CD4-positive, alpha-beta T cell treated with Interleukin-15 for 1 hour (primary cell): ENCODE measurements around the gene SLC4A5.
A peak's percentile ranks its signal among the peaks of the same experiment; 100 is the strongest.

Experiments used
- DNase-seq: peaks from one replicate; pipeline ENCODE4 v3.0.0-alpha.2; 2020

SLC4A5 gene

GRCh38 chr2:74343316-74343715 lies at the start of gene SLC4A5:
SLC4A5 (minus strand) TSS chr2:74343416; CDS start chr2:74315023, 28,393 bp downstream.
- DNase-seq, result no peak

DNA sequence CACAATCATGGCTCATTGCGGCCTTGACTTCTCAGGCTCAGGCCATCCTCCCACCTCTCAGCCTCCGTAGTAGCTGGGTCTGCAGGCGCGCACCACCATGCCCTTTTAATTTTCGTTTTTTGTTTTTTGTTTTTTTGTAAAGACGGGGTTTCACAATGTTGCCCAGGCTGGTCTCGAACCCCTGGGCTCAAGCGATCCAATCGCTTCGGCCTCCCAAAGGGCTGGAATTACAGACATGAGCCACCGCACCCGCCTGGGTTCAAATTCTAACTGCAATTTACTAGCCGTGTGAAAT lies 49.2 kb upstream of the SLC4A5 start:
- DNase-seq, result no peak

DNA sequence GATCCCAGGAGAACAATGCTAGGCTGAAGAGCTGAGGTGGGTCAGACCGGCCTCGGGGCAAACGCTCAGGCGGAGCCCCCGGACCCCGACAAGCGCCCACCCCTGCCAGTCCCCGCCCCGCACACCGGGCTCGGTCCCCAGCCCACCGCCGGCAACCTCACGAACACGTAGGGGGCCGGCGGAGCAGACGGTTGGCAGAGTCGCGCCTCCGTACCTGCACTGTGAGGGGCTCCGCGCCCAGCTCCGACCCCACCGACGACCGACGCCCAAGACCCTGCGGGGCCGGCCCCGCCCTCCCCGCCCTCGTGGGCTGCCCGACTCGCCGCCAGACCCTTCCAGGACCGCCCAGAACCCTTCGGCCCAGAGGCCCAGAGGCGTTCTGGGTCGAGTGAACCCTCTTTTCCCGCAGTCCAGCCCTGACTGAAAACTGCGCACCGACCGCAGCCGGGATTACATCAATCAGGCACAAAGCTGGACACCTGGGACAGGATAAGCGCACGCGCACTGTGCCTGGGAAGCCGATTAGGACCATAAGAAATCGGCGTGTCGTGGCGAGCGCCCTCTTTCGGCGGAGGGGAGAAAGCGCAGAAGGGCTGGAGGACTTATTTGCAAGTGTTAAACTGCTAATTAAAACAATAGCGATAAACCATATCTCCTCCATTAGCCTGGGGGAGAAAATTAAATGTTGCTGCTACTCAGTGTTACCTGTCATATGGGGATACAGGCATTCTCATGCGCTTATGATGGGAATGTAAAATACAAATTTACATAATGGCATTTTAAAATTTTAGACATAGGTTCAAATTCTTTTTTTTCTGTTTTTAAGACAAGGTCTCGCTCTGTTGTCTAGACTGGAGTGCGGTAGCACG lies 48.6 kb upstream of the SLC4A5 start:
- peak; percentile 93 for DNase-seq

DNA sequence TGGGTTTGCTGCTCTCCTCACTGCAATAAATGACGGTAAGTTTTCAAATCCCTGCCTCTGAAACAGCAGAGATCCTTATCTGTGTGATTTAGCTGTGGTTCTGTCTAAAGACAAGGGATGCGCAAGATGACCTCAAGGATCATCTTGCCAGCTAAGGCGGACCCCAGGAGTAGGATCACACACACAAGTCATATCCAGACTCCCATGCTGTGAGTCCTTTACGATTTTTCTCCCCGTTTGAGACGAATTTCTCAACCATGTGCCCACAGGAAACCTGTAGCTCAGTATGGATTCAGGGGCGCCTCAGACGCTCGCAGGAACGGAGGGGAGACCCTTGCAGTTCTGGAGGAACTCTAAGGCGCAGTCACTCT lies 48.0 kb upstream of the SLC4A5 start:
- DNase-seq, result no peak

DNA sequence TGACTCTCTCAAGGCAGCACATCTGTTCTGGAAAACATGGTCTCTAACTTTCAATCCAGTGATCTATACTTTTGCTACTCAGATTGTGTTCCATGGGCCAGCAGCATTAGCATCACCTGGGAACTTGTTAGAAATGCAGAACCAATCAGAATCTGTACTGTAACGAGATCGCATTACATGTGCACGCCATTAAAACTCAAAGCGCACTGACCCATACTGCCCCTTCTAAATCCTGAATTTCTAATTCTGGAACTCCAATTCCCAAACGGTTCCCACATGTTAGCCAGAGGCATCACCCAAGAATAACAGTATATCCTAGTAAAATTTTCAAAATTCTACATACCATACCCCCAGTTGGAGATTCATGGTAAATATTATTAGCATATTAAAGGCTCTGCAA lies 47.4 kb upstream of the SLC4A5 start:
- DNase-seq, result no peak

GRCh38 chr2:74387346-74387745 lies 44.1 kb upstream of the SLC4A5 start:
- no peak for DNase-seq

- no peak for DNase-seq
Measured at GRCh38 chr2:74385396-74385795, 42.2 kb upstream of the SLC4A5 start.

- DNase-seq, result no peak
Measured at GRCh38 chr2:74384051-74384450, 40.8 kb upstream of the SLC4A5 start.

- no peak for DNase-seq
Measured at GRCh38 chr2:74383254-74383653, 40.0 kb upstream of the SLC4A5 start.

GRCh38 chr2:74381751-74382150 lies 38.5 kb upstream of the SLC4A5 start:
- DNase-seq, result no peak

DNA sequence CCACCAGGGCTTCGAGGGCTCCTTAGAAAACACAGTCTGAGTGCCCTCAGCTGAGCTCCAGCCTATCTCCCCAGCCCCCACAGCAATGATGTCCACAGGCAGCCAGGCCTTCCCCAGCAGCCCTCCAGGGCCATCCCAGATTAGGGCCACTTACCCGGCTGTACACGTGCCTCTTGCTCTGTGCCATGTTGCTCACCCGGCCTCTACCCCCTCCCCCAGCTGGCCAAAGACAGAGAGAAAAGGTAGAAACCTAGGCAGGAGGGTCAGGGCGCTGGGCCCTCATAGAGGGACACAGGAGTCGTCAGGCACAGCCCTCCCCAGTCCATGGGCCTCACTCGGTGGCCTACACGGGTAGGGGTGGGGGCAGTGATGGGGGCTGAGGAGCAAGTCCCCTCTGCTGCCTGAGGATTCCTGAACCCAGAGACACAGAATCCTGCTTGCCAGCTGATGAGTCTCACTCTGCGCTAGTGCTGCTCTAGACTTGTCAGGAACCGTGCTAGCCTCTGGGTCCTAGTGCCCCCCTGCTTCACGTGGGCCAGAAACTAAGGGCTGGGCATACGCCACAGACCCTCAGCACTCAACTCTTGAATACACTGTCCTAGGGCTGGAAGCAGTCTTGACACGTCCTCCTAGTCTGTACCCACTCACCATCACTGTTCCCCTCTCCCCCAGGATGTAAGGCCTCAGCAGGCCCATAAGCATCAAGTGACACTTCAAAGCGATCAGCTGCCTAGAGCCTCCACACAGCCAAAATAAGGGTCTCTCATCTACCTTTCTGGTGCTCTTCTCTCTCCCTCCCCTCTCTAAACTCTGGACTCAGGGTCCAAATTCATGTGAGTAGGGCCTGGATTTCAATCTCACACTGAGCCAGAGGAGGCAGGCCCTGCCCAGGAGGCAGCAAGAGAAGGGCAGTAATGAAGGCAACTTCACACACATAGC lies 36.9 kb upstream of the SLC4A5 start, which contains the start of gene DCTN1:
DCTN1 (minus strand) TSS at position 461 of the 939 bp plus-strand sequence; CDS start at position 187, 274 bp downstream.
- DNase-seq, result no peak

DNA sequence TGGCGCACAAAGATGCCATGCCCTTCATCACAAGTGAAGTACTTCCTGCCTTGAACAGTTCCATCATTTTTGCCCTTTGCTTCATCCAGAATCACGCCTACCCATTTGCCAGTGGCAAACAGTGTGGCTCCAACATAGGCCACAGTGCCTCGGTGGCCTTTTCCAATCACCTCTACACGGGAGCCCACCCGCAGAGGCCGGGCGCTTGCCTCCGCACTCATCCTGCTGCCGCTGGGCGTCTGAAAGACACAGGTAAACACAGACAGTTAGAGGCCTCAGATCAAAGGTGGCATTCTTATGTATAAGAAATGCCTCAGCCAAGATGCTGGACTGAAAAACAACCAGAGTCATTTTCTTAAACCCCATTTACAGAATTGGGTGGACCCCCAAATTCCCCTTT lies 34.8 kb upstream of the SLC4A5 start:
- DNase-seq, result no peak

DNA sequence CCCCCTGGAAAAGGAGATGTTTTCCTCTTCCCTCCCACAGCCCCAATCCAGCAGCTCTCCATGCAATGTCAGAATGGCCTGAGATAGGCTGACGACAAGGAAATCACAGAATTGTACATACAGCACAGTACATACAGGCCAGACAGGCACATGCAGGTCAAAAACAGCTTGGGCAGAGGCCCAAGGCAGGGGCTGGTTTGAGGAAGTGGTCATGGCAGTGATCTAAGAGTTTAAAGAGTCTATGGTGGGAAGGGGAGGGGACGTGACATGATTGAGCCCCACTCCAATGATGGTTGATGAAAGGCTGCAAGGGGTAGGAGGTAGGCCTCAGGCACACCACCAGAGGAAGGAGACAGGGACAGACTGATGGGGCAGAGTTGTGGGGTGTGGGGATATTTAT lies 32.6 kb upstream of the SLC4A5 start:
- DNase-seq, result no peak

DNA sequence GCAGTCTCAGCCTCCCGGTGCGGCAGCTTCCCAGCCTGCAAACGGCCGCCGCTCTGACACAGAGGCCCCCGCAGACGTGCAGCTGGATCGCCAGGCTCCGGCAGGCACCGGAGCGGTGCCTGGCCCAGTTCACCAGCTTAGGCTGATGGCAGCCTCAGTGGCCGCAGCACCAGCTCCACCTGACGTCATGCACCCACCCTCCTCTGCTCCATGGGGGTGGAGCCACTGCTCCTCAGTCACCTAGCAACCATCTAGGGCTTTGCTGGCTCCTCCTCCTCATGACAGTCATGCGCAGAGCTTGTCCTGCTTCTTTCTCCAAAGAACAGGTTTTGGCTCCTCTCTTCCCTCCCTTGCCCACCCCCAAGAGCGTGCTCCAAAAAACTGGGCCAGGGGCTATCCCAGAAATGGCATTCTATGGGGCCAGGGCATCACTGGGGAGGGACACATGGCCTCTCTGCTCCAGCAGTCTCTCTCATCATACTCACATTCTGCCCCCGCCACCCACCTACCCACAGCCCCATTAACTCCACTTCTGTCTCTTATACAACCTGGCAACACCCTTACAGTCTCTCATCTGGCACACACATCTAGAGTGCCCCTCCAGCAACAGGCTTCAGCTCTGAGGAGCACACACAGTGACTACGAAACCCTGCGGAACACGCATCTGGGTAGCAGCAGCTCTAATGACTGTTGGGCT lies 31.4 kb upstream of the SLC4A5 start:
- DNase-seq, result no peak

DNA sequence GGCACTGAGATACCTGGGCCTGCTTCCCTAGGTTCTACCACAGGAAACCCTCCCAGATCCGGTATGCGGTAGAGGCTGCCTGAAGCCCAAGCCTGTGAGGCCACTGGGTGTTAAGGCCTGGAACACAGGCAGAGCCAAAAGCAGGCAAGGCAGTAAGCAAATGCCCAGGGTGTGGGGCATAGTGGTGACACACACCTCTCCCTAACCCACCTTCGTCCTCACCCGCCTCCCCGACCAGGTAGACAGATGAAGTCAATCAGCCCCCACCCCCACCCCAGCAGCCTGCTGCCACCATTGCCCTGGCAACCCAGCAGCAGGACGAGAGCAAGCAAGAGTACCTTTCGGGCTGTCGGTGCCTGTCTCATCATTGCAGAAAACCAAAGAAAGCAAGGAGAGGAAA lies 30.8 kb upstream of the SLC4A5 start:
- no peak for DNase-seq

- no peak for DNase-seq
Measured at GRCh38 chr2:74373221-74373676, 30.0 kb upstream of the SLC4A5 start.

DNA sequence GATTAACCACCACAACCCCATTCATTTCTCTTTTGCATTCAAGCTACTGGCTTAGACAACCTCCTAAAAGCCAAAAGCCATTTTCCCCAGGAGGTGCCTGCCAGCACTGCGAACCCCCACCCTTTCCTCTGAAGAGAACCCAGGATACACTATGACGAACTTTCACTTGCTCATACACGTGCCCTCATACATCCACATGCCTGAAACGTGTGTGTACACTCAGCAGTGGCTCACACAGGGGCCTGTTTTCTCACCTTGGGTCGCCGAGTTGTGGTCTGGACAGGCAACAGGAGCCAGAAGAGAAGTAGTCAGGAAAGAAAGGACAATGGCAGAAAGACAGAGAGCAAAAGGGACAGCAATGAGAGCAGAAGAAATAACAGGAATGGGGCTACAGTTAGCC lies 29.5 kb upstream of the SLC4A5 start:
- no peak for DNase-seq

DNA sequence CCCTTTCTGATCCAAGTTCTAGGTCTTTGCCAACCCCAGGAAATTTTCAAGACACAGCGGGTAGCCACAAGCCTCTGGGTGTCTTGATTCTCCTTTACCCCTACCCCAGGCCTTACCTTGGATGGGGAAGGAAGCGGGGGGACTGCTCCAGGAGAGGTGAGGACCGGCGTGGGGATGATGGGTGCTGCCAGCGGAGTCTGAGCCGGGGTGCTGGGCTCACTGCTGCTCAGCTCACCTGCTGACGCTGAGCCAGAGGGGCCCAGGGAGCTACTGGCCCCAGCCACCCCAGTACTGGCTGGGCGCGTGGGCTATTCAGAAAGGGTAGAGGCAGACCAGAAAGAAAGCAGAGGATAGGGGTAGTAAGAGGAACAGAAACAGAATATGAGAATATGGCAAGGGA lies 28.2 kb upstream of the SLC4A5 start:
- DNase-seq, result no peak

DNA sequence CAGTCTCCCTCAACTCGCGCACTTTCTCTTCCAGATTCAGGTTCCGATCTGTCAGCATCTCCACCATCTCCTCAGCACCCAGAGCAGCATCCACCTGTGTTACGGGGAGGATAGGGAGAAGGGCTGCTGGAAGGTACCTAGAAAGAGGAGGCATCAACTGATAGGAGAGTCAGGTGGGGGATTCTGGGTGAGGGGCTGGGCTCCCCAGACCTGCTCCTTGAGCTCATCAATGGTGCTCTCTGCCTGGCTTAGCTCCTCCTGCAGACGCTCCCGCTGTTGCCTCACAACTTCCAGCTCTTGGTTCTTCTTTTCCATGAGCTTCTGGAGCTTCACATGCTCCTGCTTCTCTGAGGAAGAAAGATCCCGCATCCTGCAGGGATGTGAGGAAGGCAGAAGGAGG lies 26.8 kb upstream of the SLC4A5 start:
- DNase-seq, result no peak

- no peak for DNase-seq
Measured at GRCh38 chr2:74368499-74368898, 25.3 kb upstream of the SLC4A5 start.

DNA sequence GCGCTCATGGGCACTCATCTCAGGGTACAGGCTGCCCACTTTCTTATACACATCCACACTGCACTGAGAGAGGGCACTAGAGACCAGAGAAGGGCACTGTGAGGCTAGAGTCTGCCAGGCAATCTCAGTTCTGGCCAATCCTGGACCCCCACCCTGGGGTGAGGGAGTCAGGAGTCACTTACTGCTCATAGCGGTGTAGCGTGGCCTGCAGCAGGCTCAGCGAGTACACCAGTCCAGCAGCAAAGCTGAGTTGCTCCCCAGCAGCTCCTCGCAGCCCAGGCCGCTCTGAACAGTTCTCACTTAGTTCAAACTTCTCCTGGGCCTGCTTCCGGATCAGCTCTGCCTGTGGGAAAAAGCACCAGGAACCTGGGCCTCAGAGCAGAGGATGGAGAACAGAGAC lies 24.6 kb upstream of the SLC4A5 start:
- no peak for DNase-seq

DNA sequence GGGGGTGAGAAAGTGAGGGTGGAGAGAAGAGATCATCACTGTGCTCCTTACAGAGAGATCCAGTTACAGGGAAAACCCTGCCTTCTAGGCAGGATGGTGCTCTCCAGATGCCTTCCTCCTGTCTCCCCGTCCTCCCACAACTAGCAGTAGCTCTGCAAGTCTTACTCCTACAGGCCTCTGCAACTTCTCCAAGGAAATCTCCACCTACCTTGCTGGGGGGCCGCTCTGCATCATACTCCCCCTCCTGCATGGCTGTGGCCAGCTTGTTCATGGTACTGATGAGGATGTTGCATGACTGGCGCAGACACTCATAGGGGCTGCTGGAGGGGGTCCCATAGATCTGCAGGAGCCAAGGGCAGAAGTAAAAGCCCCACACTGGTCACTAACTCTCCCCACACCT lies 22.8 kb upstream of the SLC4A5 start:
- no peak for DNase-seq
